Measurements from ENCODE around the gene AVEN. TPM values are rescaled to one million over a fixed set of nuclear protein-coding genes. Genes with fewer than 3 reads are reported as not detected.

Gene AVEN
- total and polyA plus RNA-seq, 2 experiments from 2014 or later = 7.7 to 10.3 TPM

- 0 out of 2 replicates have a peak, but pooled peaks cover 6% of the 10 kb centered on the region for H3K9me2 ChIP-seq (ENCODE audit: insufficient read depth)
- H3K4me3 Mint-ChIP-seq = no peak overlapping the region
Measured at GRCh38 chr15:33830351-33830750, 208.7 kb downstream of the AVEN start.

More at GRCh38 chr15:33830351-33830750, 208.7 kb downstream of the AVEN start:
- Histone ChIP-seq H3F3A (replicated peaks; ENCODE audit: low read depth) (no peaks in the 10 kb centered on the region), H3K4me1 (ENCODE audit: insufficient read depth) (peaks cover 7% of the 10 kb centered on the region), H3K79me2 (replicated peaks; ENCODE audit: insufficient read depth) (no peaks in the 10 kb centered on the region), H3K36me3 (ENCODE audit: insufficient read depth) (no peaks in the 10 kb centered on the region), H3K4me3 (no peak overlapping the region), H3K27me3 (ENCODE audit: insufficient read depth) (no peaks in the 10 kb centered on the region), H4K20me1 (replicated peaks; ENCODE audit: insufficient read depth) (no peaks in the 10 kb centered on the region), H3K27ac (ENCODE audit: low read depth) (no peak overlapping the region), H2AFZ (no peak overlapping the region), H3K4me2 (no peak overlapping the region)
- no peaks in the 10 kb centered on the region for H3K9me3 Mint-ChIP-seq
- peaks cover 1% of the 10 kb centered on the region for H3K27me3 Mint-ChIP-seq (ENCODE audit: insufficient read depth, low read depth, poor library complexity)
- H3K36me3 Mint-ChIP-seq (ENCODE audit: low read depth) = no peaks in the 10 kb centered on the region
- ATAC-seq (no peak), DNase-seq (ENCODE audit: low spot score) (no peak)
- no peak for TF ChIP-seq ZNF331 (CRISPR knock-in tag; IDR thresholded peaks at IDR 0.05; ENCODE audit: low read depth)
- TF ChIP-seq CTCF (conservative IDR thresholded peaks at IDR 0.05; ENCODE audit: low read depth in 2 of 2) = no peak
- no peak for TF ChIP-seq ETS1 (IDR thresholded peaks at IDR 0.05)
- TF ChIP-seq ZNF114 (CRISPR knock-in tag; IDR thresholded peaks at IDR 0.05) = no peak
- TF ChIP-seq ZNF462 (CRISPR knock-in tag; IDR thresholded peaks at IDR 0.05) = no peak
- no peak for TF ChIP-seq STAT1 (IDR thresholded peaks at IDR 0.05; ENCODE audit: unreplicated experiment)
- TF ChIP-seq EZH2 (IDR thresholded peaks at IDR 0.05; ENCODE audit: low read depth, unreplicated experiment) = no peak
- TF ChIP-seq POLR2AphosphoS5 (IDR thresholded peaks at IDR 0.05; ENCODE audit: low read depth) = no peak
- TF ChIP-seq EZH2phosphoT487 (IDR thresholded peaks at IDR 0.05; ENCODE audit: unreplicated experiment) = no peak
- TF ChIP-seq CREB1 (CRISPR knock-in tag; IDR thresholded peaks at IDR 0.05; ENCODE audit: low read depth) = no peak
- TF ChIP-seq REST (IDR thresholded peaks at IDR 0.05; ENCODE audit: unreplicated experiment) = no peak
- TF ChIP-seq NANOG (IDR thresholded peaks at IDR 0.05; ENCODE audit: borderline replicate concordance) = no peak
- no peak for TF ChIP-seq JUNB (IDR thresholded peaks at IDR 0.05; ENCODE audit: unreplicated experiment)
- no peak overlapping the region for H3K27ac Mint-ChIP-seq
- peaks cover 17% of the 10 kb centered on the region for H3K4me1 Mint-ChIP-seq

All from GM23338 (cell line).